HepG2 (cell line): ENCODE measurements around the gene SOCS7. TPM values are rescaled to one million over a fixed set of nuclear protein-coding genes. Genes with fewer than 3 reads are reported as not detected.

Source experiments
- ATAC-seq: fragments of 200-7000 bp; cut with Tn5 transposase; 3 replicates; pipeline ENCODE4 v1.9.1; 2020; ENCODE audit warnings: mild to moderate bottlenecking, moderate library complexity
- BruUV-seq: library from RNA; stranded (reverse); fragments of 400-500 nt; replicated peaks from 2 replicates; lab custom pipeline; 2021; lab: Mats Ljungman, UMichigan
- CTCF ChIA-PET: fragments of 300-600 bp; formaldehyde crosslinking; extraction: SDS; loops from one replicate; lab custom pipeline; 2021; ENCODE audit warnings: low total read pairs, inconsistent platforms, low intra/inter-chr PET ratio; lab: Yijun Ruan, JAX
- POLR2A ChIA-PET: fragments of 350-600 bp; sonication (Branson Sonifier 250); formaldehyde crosslinking; loops from one replicate; lab custom pipeline; 2020; ENCODE audit warnings: antibody characterized with exemption, inconsistent platforms; lab: Yijun Ruan, JAX
- DNase-seq: peaks from one replicate; pipeline ENCODE4 v3.0.0-alpha.2; 2015; ENCODE audit warnings: low spot score
- FAIRE-seq: peaks from 3 replicates; lab custom pipeline; 2011; peaks lifted over from hg19 to GRCh38; lab: Jason Lieb, UNC
- H2AFZ ChIP-seq: one replicate; pipeline ENCODE4 v1.6.1; 2011; ENCODE audit warnings: low read length, inconsistent platforms
- H3K27ac ChIP-seq: fragments of 300-600 bp; 3 replicates; pipeline ENCODE4 v1.8.0; 2011; ENCODE audit warnings: mixed run types, mild to moderate bottlenecking, mixed read lengths, low read length, inconsistent platforms; ENCODE audit not compliant: insufficient read depth; ENCODE audit errors: extremely low read length
- H3K27me3 ChIP-seq, 2 experiments: fragments of 200-600 bp in 1 of 2; 2 replicates in 1 of 2; 3 replicates in 1 of 2; pipeline versions ENCODE4 v1.6.0 to v1.8.0; 2011; ENCODE audit warnings: low read length in 2 of 2, mild to moderate bottlenecking in 2 of 2, moderate library complexity in 2 of 2, inconsistent platforms in 1 of 2; ENCODE audit not compliant: insufficient read depth in 2 of 2, control insufficient read depth in 1 of 2
- H3K36me3 ChIP-seq, 2 experiments: fragments of 200-600 bp in 1 of 2; replicated peaks in 1 of 2; 2 replicates in 1 of 2; 3 replicates in 1 of 2; pipeline versions ENCODE4 v1.5.1 to v1.8.0; 2011; ENCODE audit warnings: low read length in 2 of 2, inconsistent platforms in 1 of 2; ENCODE audit not compliant: insufficient read depth in 2 of 2, control insufficient read depth in 1 of 2
- H3K4me1 ChIP-seq: 2 replicates; pipeline ENCODE4 v1.5.1; 2012; ENCODE audit warnings: low read length, inconsistent platforms; ENCODE audit not compliant: insufficient read depth
- H3K4me2 ChIP-seq: 2 replicates; pipeline ENCODE4 v1.6.0; 2011; ENCODE audit warnings: low read depth, low read length, inconsistent platforms
- H3K4me3 ChIP-seq, 3 experiments: fragments of 200-600 bp in 1 of 3; sonication (generic), shearing (Covaris generic) in 1 of 3; replicated peaks in 1 of 3; 2 replicates each; pipeline ENCODE4 v1.5.1; 2011 to 2016; ENCODE audit warnings: low read length in 3 of 3, inconsistent platforms in 2 of 3, low read depth in 2 of 3, mild to moderate bottlenecking in 2 of 3, control low read depth in 1 of 3, mixed read lengths in 1 of 3; ENCODE audit not compliant: insufficient read depth in 1 of 3
- H3K79me2 ChIP-seq: one replicate; pipeline ENCODE4 v1.6.1; 2011; ENCODE audit warnings: low read length, inconsistent platforms; ENCODE audit not compliant: insufficient read depth
- H3K9ac ChIP-seq: 2 replicates; pipeline ENCODE4 v1.6.0; 2011; ENCODE audit warnings: mild to moderate bottlenecking, low read depth, low read length, inconsistent platforms; ENCODE audit not compliant: insufficient read depth
- H3K9me3 ChIP-seq: 2 replicates; pipeline ENCODE4 v1.5.1; 2012; ENCODE audit warnings: mild to moderate bottlenecking, low read length
- H4K20me1 ChIP-seq: 2 replicates; pipeline ENCODE4 v1.6.0; 2011; ENCODE audit warnings: inconsistent platforms, mild to moderate bottlenecking, low read length, moderate library complexity; ENCODE audit not compliant: insufficient read depth
- ARNT2 ChIP-seq: sonication (generic); formaldehyde crosslinking; IDR thresholded peaks from 2 replicates; pipeline ENCODE4 v1.8.0; 2022; ENCODE audit warnings: mild to moderate bottlenecking, low read depth, missing genetic modification reagents, moderate library complexity
- MAFK ChIP-seq, 2 experiments: IDR thresholded peaks in 1 of 2; conservative IDR thresholded peaks in 1 of 2; 2 replicates each; pipeline ENCODE4 v1.6.1; 2011; ENCODE audit warnings: improper control_type of control experiment in 2 of 2, low read length in 2 of 2
- NFKBIZ ChIP-seq: IDR thresholded peaks from 2 replicates; pipeline ENCODE4 v1.6.1; 2018; ENCODE audit warnings: missing genetic modification reagents, missing compliant biosample characterization
- PHF5A ChIP-seq: IDR thresholded peaks from one replicate; pipeline ENCODE4 v1.6.1; 2018; ENCODE audit warnings: low read depth, missing genetic modification reagents; ENCODE audit not compliant: unreplicated experiment
- RFX1 ChIP-seq: fragments of 450-650 bp; IDR thresholded peaks from 2 replicates; pipeline ENCODE4 v1.6.1; 2017
- RORA ChIP-seq: sonication (generic); formaldehyde crosslinking; IDR thresholded peaks from 2 replicates; pipeline ENCODE4 v1.5.0; 2020; ENCODE audit warnings: mild to moderate bottlenecking, missing genetic modification reagents, moderate library complexity
- SYNCRIP ChIP-seq: fragments of 200-400 bp; formaldehyde crosslinking; IDR thresholded peaks from 2 replicates; pipeline ENCODE4 v1.6.1; 2018; ENCODE audit warnings: mild to moderate bottlenecking, low read depth, low read length; ENCODE audit not compliant: insufficient read depth
- ZC3H13 ChIP-seq: sonication (generic); formaldehyde crosslinking; IDR thresholded peaks from 2 replicates; pipeline ENCODE4 v1.8.1; 2023; ENCODE audit warnings: mild to moderate bottlenecking, missing genetic modification reagents, moderate library complexity
- ZNF616 ChIP-seq: sonication (generic); formaldehyde crosslinking; IDR thresholded peaks from 2 replicates; pipeline ENCODE4 v1.5.0; 2020; ENCODE audit warnings: low read depth, mild to moderate bottlenecking, missing genetic modification reagents
- ZNF75D ChIP-seq: sonication (generic); formaldehyde crosslinking; IDR thresholded peaks from 2 replicates; pipeline ENCODE4 v1.8.1; 2023; ENCODE audit warnings: missing genetic modification reagents, mild to moderate bottlenecking, borderline replicate concordance
- ZNF816 ChIP-seq: sonication (generic); formaldehyde crosslinking; IDR thresholded peaks from 2 replicates; pipeline ENCODE4 v1.8.0; 2022; ENCODE audit warnings: missing genetic modification reagents, mild to moderate bottlenecking, borderline replicate concordance
- WGBS: methylation state at CpG from one replicate; pipeline ENCODE4 v1.1.6; 2017; ENCODE audit warnings: low lambda C conversion rate; 5-methylcytosine and 5-hydroxymethylcytosine counted together
- in situ Hi-C: cut with HindIII; loops from 2 replicates; pipeline ENCODE4 v1.10.0; 2017; ENCODE audit warnings: low pct_unique_long_range_greater_than_20kb; ENCODE audit not compliant: extremely low pct_ligation_motif_present
- intact Hi-C: fragments of 100-400 bp; cut with micrococcal nuclease; formaldehyde crosslinking; loops from one replicate; pipeline ENCODE4 v1.10.0; 2022; ENCODE audit not compliant: unreplicated experiment
- polyA plus RNA-seq, 8 experiments: library from polyadenylated mRNA; depleted of rRNA in 3 of 8; stranded (reverse) in 7 of 8; unstranded in 1 of 8; fragments of >200 nt; fragmentation: Illumina TruSeq in 4 of 8; extraction: Trizol in 4 of 8; gene quantifications; 2 replicates each; pipeline versions ENCODE4 v1.2.1 to v1.2.3, GENCODE V29; 2011 to 2016; ENCODE audit warnings: low read depth in 4 of 8, missing spikeins in 1 of 8, mixed read lengths in 1 of 8; ENCODE audit not compliant: insufficient read depth in 1 of 8
- total RNA-seq, 5 experiments: library from RNA; depleted of rRNA; stranded (reverse); fragments of >200 nt; fragmentation: Illumina TruSeq; extraction: Trizol; gene quantifications; 2 replicates each; pipeline ENCODE4 v1.2.3, GENCODE V29; 2016; ENCODE audit warnings: low read depth in 1 of 5
- TF ChIP-seq, protein P1 (sequence below): sonication (generic); formaldehyde crosslinking; IDR thresholded peaks from 2 replicates; pipeline ENCODE4 v1.4.0; 2020; ENCODE audit warnings: mild to moderate bottlenecking, missing genetic modification reagents
- TF ChIP-seq, protein P2 (sequence below): fragments of 450-650 bp; IDR thresholded peaks from 2 replicates; pipeline ENCODE4 v1.6.1; 2017

The SOCS7 gene
- total and polyA plus RNA-seq, 2 of the 13 experiments (the other 11 are each of a cell fraction or from before 2014, with no cell fraction given), result 19.2 to 24.2 TPM

DNA sequence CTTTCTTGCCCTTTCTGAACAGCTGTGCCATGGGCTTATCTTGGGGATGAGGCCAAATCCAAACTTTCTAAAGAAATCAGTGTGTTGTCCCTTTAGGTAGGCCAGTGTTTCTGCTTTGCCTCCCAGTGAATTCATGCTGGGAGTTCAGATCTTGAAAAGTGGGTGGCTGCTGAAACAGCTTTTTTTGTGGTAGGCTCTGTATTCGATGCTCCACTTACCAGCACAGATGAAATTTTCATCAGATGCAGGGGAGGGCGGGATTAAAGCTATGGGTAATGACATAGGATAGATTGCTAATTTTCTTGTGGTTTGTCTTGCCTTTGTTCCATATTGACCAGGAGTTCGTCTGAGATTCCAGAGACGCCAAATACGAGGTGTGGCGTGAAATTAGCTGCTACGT lies 2.8 kb downstream of the SOCS7 start (continued):
- TF ChIP-seq SYNCRIP (no peak), PHF5A (no peak), ZC3H13 (CRISPR knock-in tag) (no peak), ZNF75D (CRISPR knock-in tag) (no peak), ARNT2 (CRISPR knock-in tag) (no peak)
- TF ChIP-seq, protein P1, sequence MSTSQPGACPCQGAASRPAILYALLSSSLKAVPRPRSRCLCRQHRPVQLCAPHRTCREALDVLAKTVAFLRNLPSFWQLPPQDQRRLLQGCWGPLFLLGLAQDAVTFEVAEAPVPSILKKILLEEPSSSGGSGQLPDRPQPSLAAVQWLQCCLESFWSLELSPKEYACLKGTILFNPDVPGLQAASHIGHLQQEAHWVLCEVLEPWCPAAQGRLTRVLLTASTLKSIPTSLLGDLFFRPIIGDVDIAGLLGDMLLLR (CRISPR knock-in tag), result no peak
- TF ChIP-seq, protein P2, sequence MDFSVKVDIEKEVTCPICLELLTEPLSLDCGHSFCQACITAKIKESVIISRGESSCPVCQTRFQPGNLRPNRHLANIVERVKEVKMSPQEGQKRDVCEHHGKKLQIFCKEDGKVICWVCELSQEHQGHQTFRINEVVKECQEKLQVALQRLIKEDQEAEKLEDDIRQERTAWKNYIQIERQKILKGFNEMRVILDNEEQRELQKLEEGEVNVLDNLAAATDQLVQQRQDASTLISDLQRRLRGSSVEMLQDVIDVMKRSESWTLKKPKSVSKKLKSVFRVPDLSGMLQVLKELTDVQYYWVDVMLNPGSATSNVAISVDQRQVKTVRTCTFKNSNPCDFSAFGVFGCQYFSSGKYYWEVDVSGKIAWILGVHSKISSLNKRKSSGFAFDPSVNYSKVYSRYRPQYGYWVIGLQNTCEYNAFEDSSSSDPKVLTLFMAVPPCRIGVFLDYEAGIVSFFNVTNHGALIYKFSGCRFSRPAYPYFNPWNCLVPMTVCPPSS, result no peak

DNA sequence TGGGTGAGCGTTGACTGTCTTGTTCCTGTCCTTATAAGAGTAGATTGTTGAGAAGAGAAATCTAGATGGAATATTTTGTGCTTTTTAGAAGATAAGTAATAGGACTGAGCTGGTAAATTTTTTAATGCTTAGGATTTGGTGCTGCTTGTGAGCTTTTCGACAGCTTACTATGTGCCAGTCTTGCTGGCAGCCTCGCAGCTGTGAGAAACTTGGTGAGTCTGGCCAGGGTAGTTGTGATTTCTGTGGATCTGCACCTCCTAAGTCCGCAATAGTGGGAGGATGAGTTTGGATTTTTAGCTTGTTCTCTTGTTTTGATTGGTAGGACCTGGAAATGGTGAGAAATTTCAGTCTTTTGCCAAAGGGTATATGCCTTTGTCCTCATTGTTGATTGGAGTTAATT lies 3.6 kb downstream of the SOCS7 start:
- H3K27ac ChIP-seq, result no peak overlapping the region
- TF ChIP-seq ZNF616 (CRISPR knock-in tag), result no peak
- no peak for TF ChIP-seq NFKBIZ (CRISPR knock-in tag)
- TF ChIP-seq RORA (CRISPR knock-in tag), result no peak
- TF ChIP-seq ZNF816 (CRISPR knock-in tag), result no peak
- TF ChIP-seq MAFK (conservative IDR thresholded peaks at IDR 0.05 in 1 of 2, IDR thresholded peaks at IDR 0.05 in 1 of 2; ENCODE audit: low read length in 2 of 2), result no peak
- TF ChIP-seq RFX1, result no peak
- TF ChIP-seq, all 625 proteins: peak for 0
- Histone ChIP-seq H3K4me3 (0 out of 6 replicates have a peak overlapping the region, but pooled peaks of 1 of the 3 experiments have one; percentile 5), H3K27me3 (no peaks in the 10 kb centered on the region; a peak in 1 of 5 replicates), H4K20me1 (peaks cover 17% of the 10 kb centered on the region; the same call in 1 of the 2 replicates), H3K4me2 (peak overlapping the region; percentile 94), H3K9ac (no peak overlapping the region; the same call in 1 of the 2 replicates), H2AFZ (no peak overlapping the region), H3K36me3 (no peaks in the 10 kb centered on the region), H3K9me3 (no peaks in the 10 kb centered on the region), H3K4me1 (peaks cover 82% of the 10 kb centered on the region), H3K79me2 (peaks cover 71% of the 10 kb centered on the region)
- no TSS peak for BruUV-seq
- no peak for DNase-seq
- intact Hi-C loops, result no loop called here
- FAIRE-seq, result no peak
- POLR2A ChIA-PET, result interaction anchor here (0.6 kb wide), 1 partner anchor 263 kb away, joined by 3 read pairs; no protein-coding TSS in a partner anchor
- in situ Hi-C loops, result no loop called here
- CTCF ChIA-PET, result no interaction called here
- no peak for ATAC-seq
- 94% methylated on average over 4 of the region's 4 CpGs for WGBS
